H9 (cell line): ENCODE data around the gene FCRL2. TPM values are rescaled to one million over a fixed set of nuclear protein-coding genes. Genes with fewer than 3 reads are reported as not detected.

ENCODE experiments used
- DNase-seq: peaks from one replicate; pipeline ENCODE4 v3.0.0-alpha.2; 2017
- H2AFZ ChIP-seq: one replicate; pipeline ENCODE4 v1.6.1; 2013; ENCODE audit warnings: mild to moderate bottlenecking, low read length, control low read depth, moderate library complexity
- H2AK5ac ChIP-seq: 2 replicates; pipeline ENCODE4 v1.6.1; 2013; ENCODE audit warnings: low read length, control low read depth, mixed read lengths; ENCODE audit not compliant: insufficient read length
- H2BK120ac ChIP-seq: one replicate; pipeline ENCODE4 v1.6.1; 2013; ENCODE audit warnings: low read depth, mild to moderate bottlenecking, low read length, control low read depth, inconsistent platforms; ENCODE audit not compliant: poor library complexity, severe bottlenecking
- H2BK12ac ChIP-seq: 2 replicates; pipeline ENCODE4 v1.6.1; 2013; ENCODE audit warnings: low read length, control low read depth, mixed read lengths, low read depth; ENCODE audit not compliant: insufficient read length
- H2BK15ac ChIP-seq: 2 replicates; pipeline ENCODE4 v1.6.1; 2013; ENCODE audit warnings: low read depth, low read length, control low read depth
- H2BK20ac ChIP-seq: one replicate; pipeline ENCODE4 v1.6.1; 2013; ENCODE audit warnings: low read depth, mild to moderate bottlenecking, low read length, control low read depth, inconsistent platforms; ENCODE audit not compliant: poor library complexity, severe bottlenecking
- H2BK5ac ChIP-seq: 2 replicates; pipeline ENCODE4 v1.6.1; 2013; ENCODE audit warnings: low read length, control low read depth, mixed read lengths; ENCODE audit not compliant: insufficient read length
- H3K14ac ChIP-seq: 2 replicates; pipeline ENCODE4 v1.6.1; 2013; ENCODE audit warnings: low read length, control low read depth; ENCODE audit not compliant: insufficient read depth
- H3K18ac ChIP-seq: 2 replicates; pipeline ENCODE4 v1.6.1; 2013; ENCODE audit warnings: low read depth, mild to moderate bottlenecking, mixed read lengths, low read length, control low read depth; ENCODE audit not compliant: insufficient read length
- H3K23ac ChIP-seq: 2 replicates; pipeline ENCODE4 v1.6.1; 2013; ENCODE audit warnings: low read length, control low read depth, mixed read lengths, low read depth; ENCODE audit not compliant: insufficient read length
- H3K23me2 ChIP-seq: 2 replicates; pipeline ENCODE4 v1.6.1; 2013; ENCODE audit warnings: low read depth, mild to moderate bottlenecking, mixed read lengths, low read length, control low read depth; ENCODE audit not compliant: insufficient read length, poor library complexity, severe bottlenecking
- H3K27ac ChIP-seq: 2 replicates; pipeline ENCODE4 v1.5.1; 2013; ENCODE audit warnings: low read length, control low read depth, mixed read lengths, low read depth; ENCODE audit not compliant: insufficient read length
- H3K27me3 ChIP-seq: 2 replicates; pipeline ENCODE4 v1.6.1; 2013; ENCODE audit warnings: low read length, control low read depth, inconsistent platforms; ENCODE audit not compliant: insufficient read depth
- H3K4ac ChIP-seq: 2 replicates; pipeline ENCODE4 v1.6.1; 2013; ENCODE audit warnings: low read depth, mild to moderate bottlenecking, control low read depth, inconsistent platforms, low read length, moderate library complexity
- H3K4me1 ChIP-seq: 2 replicates; pipeline ENCODE4 v1.6.1; 2013; ENCODE audit warnings: low read length, control low read depth, inconsistent platforms; ENCODE audit not compliant: insufficient read depth
- H3K4me2 ChIP-seq: 2 replicates; pipeline ENCODE4 v1.6.1; 2013; ENCODE audit warnings: low read length, control low read depth, mixed read lengths; ENCODE audit not compliant: insufficient read length, insufficient read depth
- H3K56ac ChIP-seq: 2 replicates; pipeline ENCODE4 v1.6.1; 2013; ENCODE audit warnings: low read depth, mild to moderate bottlenecking, mixed read lengths, low read length, control low read depth; ENCODE audit not compliant: insufficient read length
- H3K79me1 ChIP-seq: 2 replicates; pipeline ENCODE4 v1.6.1; 2013; ENCODE audit warnings: low read depth, mild to moderate bottlenecking, moderate library complexity, low read length, control low read depth, inconsistent platforms; ENCODE audit not compliant: insufficient read depth, poor library complexity, severe bottlenecking
- H3K79me2 ChIP-seq: 2 replicates; pipeline ENCODE4 v1.6.1; 2013; ENCODE audit warnings: low read length, control low read depth, inconsistent platforms; ENCODE audit not compliant: insufficient read depth
- H3K9ac ChIP-seq: 2 replicates; pipeline ENCODE4 v1.6.1; 2013; ENCODE audit warnings: low read length, control low read depth, mixed read lengths; ENCODE audit not compliant: insufficient read length; ENCODE audit errors: extremely low read depth
- H3K9me3 ChIP-seq: one replicate; pipeline ENCODE4 v1.6.1; 2013; ENCODE audit warnings: low read depth, low read length, inconsistent platforms; ENCODE audit not compliant: control insufficient read depth
- H3T11ph ChIP-seq: one replicate; pipeline ENCODE4 v1.6.1; 2013; ENCODE audit warnings: mild to moderate bottlenecking, low read length, control low read depth, inconsistent platforms
- H4K20me1 ChIP-seq: one replicate; pipeline ENCODE4 v1.6.1; 2013; ENCODE audit not compliant: control insufficient read depth, insufficient read length, insufficient read depth
- H4K5ac ChIP-seq: 2 replicates; pipeline ENCODE4 v1.6.1; 2013; ENCODE audit warnings: low read depth, mild to moderate bottlenecking, mixed read lengths, low read length, control low read depth; ENCODE audit not compliant: insufficient read length
- H4K8ac ChIP-seq: replicated peaks from 2 replicates; pipeline ENCODE4 v1.6.1; 2013; ENCODE audit warnings: low read length, control low read depth, mixed read lengths, low read depth; ENCODE audit not compliant: insufficient read length
- H4K91ac ChIP-seq: 2 replicates; pipeline ENCODE4 v1.6.1; 2013; ENCODE audit warnings: low read depth, mild to moderate bottlenecking, moderate library complexity, mixed read lengths, low read length, control low read depth; ENCODE audit not compliant: insufficient read length
- H3K27ac Mint-ChIP-seq, 3 experiments: 2 replicates in 2 of 3; 3 replicates in 1 of 3; pipeline ENCODE4 v1.8.0; 2020 to 2021; ENCODE audit warnings: mixed read lengths in 3 of 3, mild to moderate bottlenecking in 1 of 3, moderate library complexity in 1 of 3
- H3K27me3 Mint-ChIP-seq: 2 replicates; pipeline ENCODE4 v1.8.0; 2021; ENCODE audit warnings: low read depth, mild to moderate bottlenecking, moderate library complexity, mixed read lengths
- H3K36me3 Mint-ChIP-seq, 3 experiments: 2 replicates in 2 of 3; 3 replicates in 1 of 3; pipeline ENCODE4 v1.8.0; 2020 to 2021; ENCODE audit warnings: low read depth in 3 of 3, mixed read lengths in 3 of 3; ENCODE audit not compliant: insufficient read depth in 1 of 3
- H3K4me1 Mint-ChIP-seq, 2 experiments: 2 replicates each; pipeline ENCODE4 v1.8.0; 2020; ENCODE audit warnings: mixed read lengths in 2 of 2
- H3K4me3 Mint-ChIP-seq, 2 experiments: 2 replicates in 1 of 2; 3 replicates in 1 of 2; pipeline ENCODE4 v1.8.0; 2020 to 2021; ENCODE audit warnings: mild to moderate bottlenecking in 2 of 2, mixed read lengths in 2 of 2, moderate library complexity in 1 of 2
- H3K9me3 Mint-ChIP-seq, 2 experiments: 2 replicates in 1 of 2; 3 replicates in 1 of 2; pipeline ENCODE4 v1.8.0; 2020; ENCODE audit warnings: mild to moderate bottlenecking in 2 of 2, mixed read lengths in 2 of 2, moderate library complexity in 1 of 2
- CTCF ChIP-seq: fragments of 200-600 bp; sonication (generic); conservative IDR thresholded peaks from 3 replicates; pipeline ENCODE4 v1.8.0; 2021; ENCODE audit warnings: antibody characterized with exemption, mild to moderate bottlenecking
- WGBS: extraction: QIAGEN DNeasy Blood & Tissue Kit; methylation state at CpG from one replicate; pipeline ENCODE4 v1.1.7; 2013; ENCODE audit warnings: missing lambda C conversion rate, low lambda C conversion rate, mixed read lengths; ENCODE audit not compliant: insufficient read length; ENCODE audit errors: extremely low coverage; 5-methylcytosine and 5-hydroxymethylcytosine counted together
- total RNA-seq: library from RNA; stranded (reverse); gene quantifications from 2 replicates; pipeline ENCODE4 v1.2.1, GENCODE V29; 2021

Gene FCRL2
- total RNA-seq, 1 experiment from 2014 or later, result not detected

GRCh38 chr1:157785248-157785647, 8.3 kb upstream of the FCRL2 start:
- no peak overlapping the region for H3K27ac Mint-ChIP-seq
- Histone ChIP-seq H3K9ac (no peak overlapping the region), H2BK12ac (no peak overlapping the region), H3K23ac (no peak overlapping the region), H3K23me2 (no peaks in the 10 kb centered on the region), H3K18ac (no peak overlapping the region), H4K20me1 (no peaks in the 10 kb centered on the region), H3K79me1 (no peaks in the 10 kb centered on the region), H3K4me1 (no peaks in the 10 kb centered on the region), H4K91ac (no peak overlapping the region), H3K4me2 (no peak overlapping the region), H2AFZ (no peak overlapping the region), H2BK5ac (peak overlapping the region; percentile 60), H3K56ac (no peak overlapping the region), H2BK120ac (no peak overlapping the region), H4K8ac (no peak overlapping the region), H3T11ph (no peak overlapping the region), H3K79me2 (no peaks in the 10 kb centered on the region), H3K4ac (no peak overlapping the region), H3K27me3 (no peaks in the 10 kb centered on the region), H3K9me3 (no peaks in the 10 kb centered on the region), H2BK20ac (no peak overlapping the region), H4K5ac (peak overlapping the region; percentile 28), H3K14ac (no peak overlapping the region), H3K27ac (no peak overlapping the region), H2AK5ac (no peak overlapping the region), H2BK15ac (0 out of 2 replicates have a peak overlapping the region, but pooled peaks have one; percentile 84)
- no peaks in the 10 kb centered on the region for H3K4me1 Mint-ChIP-seq
- no peaks in the 10 kb centered on the region for H3K27me3 Mint-ChIP-seq
- H3K4me3 Mint-ChIP-seq, result no peak overlapping the region
- no CpG with 5 or more reads among the region's 1 CpG for WGBS
- no peaks in the 10 kb centered on the region; a peak in 1 of 5 replicates for H3K9me3 Mint-ChIP-seq
- no peak for TF ChIP-seq CTCF
- no peak for DNase-seq
- H3K36me3 Mint-ChIP-seq, result no peaks in the 10 kb centered on the region; a peak in 1 of 7 replicates
